GM12873 (cell line): ENCODE measurements around the gene REXO1.
A peak's percentile ranks its signal among the peaks of the same experiment; 100 is the strongest.

Experiments used
- TF ChIP-seq, protein P1 (sequence below): IDR thresholded peaks from 2 replicates; pipeline ENCODE4 v1.5.1; 2012; ENCODE audit warnings: low read depth, mild to moderate bottlenecking, moderate library complexity, low read length, control low read depth; ENCODE audit not compliant: insufficient read depth; ENCODE audit errors: missing control alignments

The REXO1 gene

DNA sequence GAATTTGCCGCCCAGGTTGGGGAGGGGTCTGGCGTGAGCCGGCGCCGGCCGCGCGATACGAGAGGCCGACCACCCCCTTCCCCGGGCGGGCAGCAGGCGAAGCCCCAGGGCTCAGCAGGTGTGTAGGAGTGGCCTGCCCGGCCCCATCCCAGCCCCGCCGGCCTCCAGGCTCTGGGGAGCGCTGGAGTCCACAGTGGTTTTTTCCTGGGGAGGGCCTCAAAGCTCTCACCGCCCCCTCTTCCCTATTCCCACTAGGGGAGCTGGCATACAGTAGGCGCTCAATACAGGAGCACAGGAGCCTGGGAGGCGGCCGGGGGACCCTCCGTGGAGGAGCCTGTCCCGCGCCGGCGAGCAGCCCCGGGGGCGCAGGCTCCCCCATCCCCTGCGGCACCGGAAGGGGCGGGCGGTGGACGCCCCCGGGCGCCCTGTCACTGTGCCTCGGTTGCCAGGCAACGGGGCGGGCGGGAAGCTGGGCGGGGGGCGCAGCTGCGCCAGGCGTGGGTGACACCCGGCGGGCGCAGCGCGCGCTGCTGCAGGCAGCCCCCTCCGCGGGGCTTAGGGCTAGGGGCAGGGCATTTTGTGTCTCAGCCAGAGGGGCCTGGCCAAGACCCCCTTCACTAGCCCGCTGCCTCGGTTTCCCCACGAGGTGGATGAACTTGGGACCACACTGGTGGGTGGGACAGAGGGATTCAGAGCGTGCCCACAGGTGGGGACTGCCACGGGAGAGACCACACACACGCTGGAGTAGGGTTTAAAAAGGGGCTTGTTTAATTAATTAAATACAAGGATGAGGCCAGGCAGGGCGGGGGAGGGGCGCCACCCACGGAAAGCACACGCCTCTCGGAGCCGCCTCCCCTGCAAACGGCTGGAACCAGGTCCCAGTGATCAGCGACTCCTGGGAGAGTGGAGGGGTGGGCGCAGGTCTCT lies 3.6 kb upstream of the REXO1 start:
- TF ChIP-seq, protein P1, sequence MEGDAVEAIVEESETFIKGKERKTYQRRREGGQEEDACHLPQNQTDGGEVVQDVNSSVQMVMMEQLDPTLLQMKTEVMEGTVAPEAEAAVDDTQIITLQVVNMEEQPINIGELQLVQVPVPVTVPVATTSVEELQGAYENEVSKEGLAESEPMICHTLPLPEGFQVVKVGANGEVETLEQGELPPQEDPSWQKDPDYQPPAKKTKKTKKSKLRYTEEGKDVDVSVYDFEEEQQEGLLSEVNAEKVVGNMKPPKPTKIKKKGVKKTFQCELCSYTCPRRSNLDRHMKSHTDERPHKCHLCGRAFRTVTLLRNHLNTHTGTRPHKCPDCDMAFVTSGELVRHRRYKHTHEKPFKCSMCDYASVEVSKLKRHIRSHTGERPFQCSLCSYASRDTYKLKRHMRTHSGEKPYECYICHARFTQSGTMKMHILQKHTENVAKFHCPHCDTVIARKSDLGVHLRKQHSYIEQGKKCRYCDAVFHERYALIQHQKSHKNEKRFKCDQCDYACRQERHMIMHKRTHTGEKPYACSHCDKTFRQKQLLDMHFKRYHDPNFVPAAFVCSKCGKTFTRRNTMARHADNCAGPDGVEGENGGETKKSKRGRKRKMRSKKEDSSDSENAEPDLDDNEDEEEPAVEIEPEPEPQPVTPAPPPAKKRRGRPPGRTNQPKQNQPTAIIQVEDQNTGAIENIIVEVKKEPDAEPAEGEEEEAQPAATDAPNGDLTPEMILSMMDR: no peak

DNA sequence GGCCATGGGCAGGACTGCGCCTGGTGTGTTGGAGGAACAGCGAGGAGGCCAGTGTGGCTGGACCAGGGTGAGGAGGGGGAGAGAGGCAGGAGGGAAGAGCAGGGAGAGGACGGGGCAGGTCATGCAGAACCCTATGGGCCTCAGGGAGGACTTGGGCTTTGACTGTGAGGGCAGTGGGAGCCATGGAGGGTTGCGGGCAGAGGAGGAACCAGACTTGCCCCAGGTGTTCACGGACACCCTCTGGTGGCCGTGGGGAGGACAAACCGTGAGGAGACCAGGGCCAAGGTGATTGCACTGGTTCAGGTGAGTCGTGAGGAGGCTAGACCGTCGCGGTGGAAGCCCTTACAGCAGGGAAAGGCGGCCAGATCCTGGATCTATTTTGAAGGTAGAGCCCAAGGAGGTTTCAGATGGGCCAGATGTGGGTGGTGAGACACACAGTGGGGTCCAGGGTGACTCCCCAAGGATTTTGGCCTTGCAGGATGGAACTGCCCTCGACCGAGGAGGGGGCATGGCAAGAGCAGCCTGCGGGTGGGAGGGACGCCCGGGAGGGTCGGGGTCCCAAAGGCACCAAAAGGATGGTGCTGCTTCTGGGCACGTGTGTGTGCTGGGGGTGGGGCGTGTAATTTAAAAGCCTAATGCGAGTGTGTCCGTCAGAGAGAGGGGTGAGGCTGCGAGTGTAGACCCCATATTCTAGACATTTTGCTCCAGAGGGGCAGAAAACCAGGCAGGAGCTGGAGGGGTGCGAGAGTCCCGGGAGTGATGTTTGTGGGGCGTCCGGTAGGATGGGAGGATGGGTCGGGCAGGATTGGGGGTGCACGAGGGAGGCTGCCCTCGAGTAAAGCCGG lies 2.7 kb upstream of the REXO1 start:
- TF ChIP-seq, protein P1: peak; percentile 49

DNA sequence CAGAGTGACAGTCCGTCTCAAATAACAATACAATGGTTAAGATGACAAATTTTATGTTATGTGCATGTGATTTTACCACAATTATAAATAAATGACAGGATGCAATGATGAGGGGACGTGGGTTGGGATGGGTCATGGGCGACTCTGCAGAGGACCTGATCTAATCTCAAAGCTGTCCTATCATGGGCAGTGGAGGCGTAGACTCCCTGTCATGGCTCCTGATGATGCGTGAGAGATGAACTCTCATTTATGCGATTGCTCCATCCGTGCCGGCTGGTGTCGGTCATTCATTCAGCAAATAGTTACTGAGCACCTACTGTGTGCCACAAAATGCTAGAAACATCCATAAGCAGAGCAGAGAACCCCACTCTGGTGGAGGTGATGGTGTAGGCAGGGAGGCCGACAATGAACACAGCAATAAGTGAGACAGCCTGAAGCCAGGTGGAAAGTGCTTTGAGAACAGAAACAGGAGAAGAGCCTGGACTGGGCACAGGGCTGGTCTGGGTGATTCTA lies 1.7 kb upstream of the REXO1 start:
- TF ChIP-seq, protein P1: no peak

DNA sequence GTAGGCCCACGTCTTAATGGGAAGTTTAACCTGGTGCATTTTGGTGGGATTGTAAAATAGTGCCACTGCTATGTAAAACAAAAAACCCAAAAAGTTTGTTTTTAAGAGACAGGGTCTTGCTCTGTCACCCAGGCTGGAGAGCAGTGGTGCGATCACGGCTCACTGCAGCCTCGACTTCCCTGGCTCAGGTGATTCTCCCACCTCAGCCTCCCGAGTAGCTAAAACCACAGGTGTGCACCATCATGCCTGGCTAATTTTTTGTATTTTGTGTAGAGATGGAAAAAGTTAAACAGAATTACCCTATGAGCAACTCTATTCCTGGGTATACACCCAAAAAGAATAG lies 820 bp upstream of the REXO1 start:
- TF ChIP-seq, protein P1: no peak

DNA sequence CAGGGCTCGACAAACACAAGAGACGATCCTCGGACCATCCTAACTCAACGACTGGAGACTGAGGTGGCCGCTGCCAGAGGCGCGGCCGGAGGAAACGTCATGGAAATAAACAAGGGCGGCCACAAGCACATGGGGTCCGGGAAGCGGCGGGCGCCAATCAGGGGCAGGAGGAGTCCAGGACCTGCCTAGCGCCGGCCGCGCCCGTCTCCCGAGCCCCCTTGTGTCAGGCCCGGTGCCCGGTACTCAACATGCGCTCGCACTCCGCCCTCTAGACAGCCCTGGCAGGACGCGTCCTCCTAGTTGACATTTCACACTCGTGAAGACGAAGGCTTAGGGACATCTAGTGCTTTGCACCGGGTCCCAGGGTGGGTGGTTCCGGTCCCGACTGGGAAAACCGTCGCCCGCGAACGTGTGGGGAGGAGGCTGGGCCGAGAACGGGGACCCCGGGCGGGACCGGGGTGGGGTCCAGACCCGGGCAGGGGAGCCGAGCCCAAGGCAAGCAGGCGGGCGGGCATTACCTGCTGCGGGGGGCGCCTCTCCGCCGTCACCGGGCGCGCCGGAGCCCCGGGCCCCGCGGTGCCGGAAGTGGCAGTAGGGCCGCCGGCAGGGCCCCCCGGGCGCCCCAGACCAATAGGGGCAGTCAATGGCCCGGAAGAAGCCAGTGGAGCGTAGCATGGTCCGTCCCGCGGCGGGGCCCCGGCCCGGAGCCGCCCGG lies 442 bp downstream of the REXO1 start:
- TF ChIP-seq, protein P1: no peak

DNA sequence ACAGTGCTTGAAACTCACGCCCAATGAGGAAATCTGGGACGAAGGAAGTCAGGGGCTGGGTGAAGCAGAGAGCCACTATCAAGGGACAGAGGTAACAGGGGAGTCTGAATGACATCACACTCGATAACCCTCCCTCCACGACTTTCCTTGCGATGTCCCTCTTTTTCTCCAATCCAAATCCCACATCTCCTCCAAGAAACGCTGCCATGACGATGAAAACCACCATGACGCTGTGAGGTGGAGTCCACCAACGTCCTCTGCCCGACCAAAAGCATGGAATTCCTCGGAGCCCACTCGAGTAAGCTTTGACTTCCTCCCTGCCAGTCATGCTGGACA lies 967 bp downstream of the REXO1 start:
- TF ChIP-seq, protein P1: no peak
